Tibial nerve (tissue), 4 donors: Measurements from ENCODE around the gene SIK2.

Source experiments
- CTCF ChIP-seq, 5 experiments: fragments of 200-600 bp in 3 of 5; fragments of 450-650 bp in 2 of 5; sonication (generic) in 3 of 5; IDR thresholded peaks; one replicate each; pipeline ENCODE4 v1.5.1; 2016 to 2019; ENCODE audit warnings: antibody characterized with exemption in 5 of 5, mild to moderate bottlenecking in 3 of 5, moderate library complexity in 2 of 5
- EP300 ChIP-seq, 2 donors: sonication (generic); formaldehyde crosslinking; IDR thresholded peaks; one replicate each; pipeline ENCODE4 v1.6.1; 2017; ENCODE audit warnings: antibody characterized with exemption in 2 of 2, mild to moderate bottlenecking in 1 of 2
- POLR2A ChIP-seq, 2 donors: fragments of 450-650 bp; IDR thresholded peaks; one replicate each; pipeline ENCODE4 v1.6.1; 2017; ENCODE audit warnings: antibody characterized with exemption in 2 of 2, mild to moderate bottlenecking in 2 of 2, moderate library complexity in 2 of 2

DNA sequence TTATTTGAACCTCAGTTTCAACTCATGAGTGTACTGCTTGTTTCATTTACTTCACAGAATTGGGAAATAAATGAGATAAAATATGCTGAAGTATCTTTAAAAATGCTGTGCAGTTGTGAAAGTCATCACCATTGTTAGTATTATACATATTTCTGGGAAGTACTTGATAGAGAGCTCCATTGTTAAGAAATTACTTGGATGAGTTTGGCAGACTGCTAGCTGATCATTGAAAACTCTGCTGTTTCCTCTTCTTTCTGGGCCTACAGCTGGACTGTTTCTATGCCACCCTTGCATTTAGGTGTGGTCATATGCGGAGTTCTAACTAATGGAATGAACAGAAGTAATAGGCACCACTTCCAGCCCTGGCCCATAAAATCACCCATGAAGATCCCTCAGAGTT lies 10.0 kb downstream of the SIK2 start:
- TF ChIP-seq CTCF (IDR thresholded peaks at IDR 0.05) (no peak), POLR2A (IDR thresholded peaks at IDR 0.05) (no peak), EP300 (IDR thresholded peaks at IDR 0.05) (no peak)
